H1 (cell line): ENCODE data around the gene MAN2A1.

ENCODE experiments used
- SAP30 ChIP-seq: fragments of 300-600 bp; sonication (generic); IDR thresholded peaks from 2 replicates; pipeline ENCODE4 v1.7.1; 2012; ENCODE audit warnings: low read length, moderate library complexity, mild to moderate bottlenecking, inconsistent platforms; ENCODE audit not compliant: insufficient read depth, insufficient replicate concordance
- SUZ12 ChIP-seq: fragments of 200-600 bp; sonication (generic); IDR thresholded peaks from 2 replicates; pipeline ENCODE4 v1.6.1; 2012; ENCODE audit warnings: mild to moderate bottlenecking, inconsistent platforms, low read length, moderate library complexity, mixed read lengths
- ZNF274 ChIP-seq: IDR thresholded peaks from 2 replicates; pipeline ENCODE4 v1.7.0; 2012; ENCODE audit warnings: low read length, borderline replicate concordance; ENCODE audit errors: extremely low read depth
- TF ChIP-seq, protein P1 (sequence below), 3 experiments: IDR thresholded peaks; 1 replicate in 2 of 3; 2 replicates in 1 of 3; pipeline versions ENCODE4 v1.5.1 to v1.6.1; 2011; ENCODE audit warnings: low read length in 3 of 3, mild to moderate bottlenecking in 3 of 3, inconsistent platforms in 2 of 3, low read depth in 1 of 3, moderate library complexity in 1 of 3; ENCODE audit not compliant: insufficient read depth in 1 of 3; ENCODE audit errors: control extremely low read depth in 1 of 3

- TF ChIP-seq, protein P1, sequence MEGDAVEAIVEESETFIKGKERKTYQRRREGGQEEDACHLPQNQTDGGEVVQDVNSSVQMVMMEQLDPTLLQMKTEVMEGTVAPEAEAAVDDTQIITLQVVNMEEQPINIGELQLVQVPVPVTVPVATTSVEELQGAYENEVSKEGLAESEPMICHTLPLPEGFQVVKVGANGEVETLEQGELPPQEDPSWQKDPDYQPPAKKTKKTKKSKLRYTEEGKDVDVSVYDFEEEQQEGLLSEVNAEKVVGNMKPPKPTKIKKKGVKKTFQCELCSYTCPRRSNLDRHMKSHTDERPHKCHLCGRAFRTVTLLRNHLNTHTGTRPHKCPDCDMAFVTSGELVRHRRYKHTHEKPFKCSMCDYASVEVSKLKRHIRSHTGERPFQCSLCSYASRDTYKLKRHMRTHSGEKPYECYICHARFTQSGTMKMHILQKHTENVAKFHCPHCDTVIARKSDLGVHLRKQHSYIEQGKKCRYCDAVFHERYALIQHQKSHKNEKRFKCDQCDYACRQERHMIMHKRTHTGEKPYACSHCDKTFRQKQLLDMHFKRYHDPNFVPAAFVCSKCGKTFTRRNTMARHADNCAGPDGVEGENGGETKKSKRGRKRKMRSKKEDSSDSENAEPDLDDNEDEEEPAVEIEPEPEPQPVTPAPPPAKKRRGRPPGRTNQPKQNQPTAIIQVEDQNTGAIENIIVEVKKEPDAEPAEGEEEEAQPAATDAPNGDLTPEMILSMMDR (IDR thresholded peaks at IDR 0.05; ENCODE audit: control extremely low read depth in 1 of 3, insufficient read depth in 1 of 3, low read depth in 1 of 3, low read length in 3 of 3): no peak
- TF ChIP-seq SUZ12: no peak
- no peak for TF ChIP-seq SAP30
- TF ChIP-seq ZNF274: no peak
Measured at GRCh38 chr5:109762821-109763220, 73.1 kb downstream of the MAN2A1 start.
